G401 (cell line): ENCODE data around the gene GTF2IRD2. TPM values are rescaled to one million over a fixed set of nuclear protein-coding genes. Genes with fewer than 3 reads are reported as not detected.
A peak's percentile ranks its signal among the peaks of the same experiment; 100 is the strongest.
"Not testable (repeated sequence)": the region's sequence is repeated elsewhere in the genome, so short reads cannot be mapped to it uniquely, and the experiment has no call there.

Source experiments
- DNase-seq: peaks from one replicate; pipeline ENCODE4 v3.0.0-alpha.2; 2015; ENCODE audit warnings: low spot score
- in situ Hi-C: cut with HindIII; loops from 2 replicates; pipeline ENCODE4 v1.10.0; 2016; ENCODE audit warnings: low sequenced_read_pairs, mixed read lengths
- total RNA-seq: library from RNA; depleted of rRNA; stranded (reverse); fragments of >200 nt; shearing (Covaris generic); gene quantifications from 2 replicates; pipeline ENCODE4 v1.2.3, GENCODE V29; 2014; rRNA removed

GTF2IRD2 gene
- total RNA-seq, result 0.92 and 2.0 TPM in 2 replicates

DNA sequence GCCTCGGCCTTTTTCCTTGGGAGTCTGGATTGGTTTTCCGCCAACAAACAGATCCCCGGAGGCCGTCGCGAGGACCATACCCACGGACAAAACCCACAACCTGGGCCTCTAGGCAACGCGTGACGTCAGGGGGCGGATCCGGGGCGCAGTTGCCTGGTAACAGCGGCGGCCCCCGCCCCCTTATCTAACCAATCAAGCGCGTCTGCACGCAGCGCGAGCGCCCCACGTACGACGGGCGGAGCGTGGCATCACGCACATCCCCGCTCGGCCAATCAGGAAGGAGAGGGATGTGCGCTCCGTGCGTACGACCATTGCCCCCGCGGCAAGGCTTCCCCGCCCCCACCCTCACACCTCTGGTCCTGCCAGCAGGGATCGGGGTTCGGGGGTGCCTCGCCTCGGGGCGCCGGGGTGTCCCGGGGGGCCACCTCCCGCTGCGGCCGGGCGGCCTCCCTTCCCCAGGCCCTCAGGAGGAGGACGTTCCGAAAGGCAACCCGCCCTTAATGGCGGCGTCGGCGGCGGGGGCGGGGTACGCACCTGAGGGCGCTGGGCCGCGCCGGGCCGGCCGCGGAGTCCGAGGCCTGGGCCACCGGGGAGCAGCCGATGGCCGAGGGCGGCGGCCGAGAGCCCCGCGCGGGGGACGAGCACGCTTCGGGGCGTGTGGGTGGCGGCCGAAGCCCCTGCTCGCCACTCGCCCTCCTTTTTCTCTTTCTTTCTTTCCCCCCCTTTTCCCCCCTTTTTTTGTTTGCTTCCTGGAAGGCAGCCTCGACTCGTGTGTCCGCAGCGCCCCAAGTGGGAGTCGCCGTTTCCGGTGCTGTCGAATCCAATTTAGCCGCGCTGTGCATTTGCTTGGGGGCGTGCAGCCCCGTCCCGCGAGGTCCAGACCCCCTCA, at the start of gene GTF2IRD2:
Gene GTF2IRD2, minus strand, starts transcription at position 773 of the 889 bp plus-strand sequence. CDS start 15,227 bp downstream, outside the sequence.
- in situ Hi-C loops, result not testable (repeated sequence)
- DNase-seq, result peak; percentile 27

DNA sequence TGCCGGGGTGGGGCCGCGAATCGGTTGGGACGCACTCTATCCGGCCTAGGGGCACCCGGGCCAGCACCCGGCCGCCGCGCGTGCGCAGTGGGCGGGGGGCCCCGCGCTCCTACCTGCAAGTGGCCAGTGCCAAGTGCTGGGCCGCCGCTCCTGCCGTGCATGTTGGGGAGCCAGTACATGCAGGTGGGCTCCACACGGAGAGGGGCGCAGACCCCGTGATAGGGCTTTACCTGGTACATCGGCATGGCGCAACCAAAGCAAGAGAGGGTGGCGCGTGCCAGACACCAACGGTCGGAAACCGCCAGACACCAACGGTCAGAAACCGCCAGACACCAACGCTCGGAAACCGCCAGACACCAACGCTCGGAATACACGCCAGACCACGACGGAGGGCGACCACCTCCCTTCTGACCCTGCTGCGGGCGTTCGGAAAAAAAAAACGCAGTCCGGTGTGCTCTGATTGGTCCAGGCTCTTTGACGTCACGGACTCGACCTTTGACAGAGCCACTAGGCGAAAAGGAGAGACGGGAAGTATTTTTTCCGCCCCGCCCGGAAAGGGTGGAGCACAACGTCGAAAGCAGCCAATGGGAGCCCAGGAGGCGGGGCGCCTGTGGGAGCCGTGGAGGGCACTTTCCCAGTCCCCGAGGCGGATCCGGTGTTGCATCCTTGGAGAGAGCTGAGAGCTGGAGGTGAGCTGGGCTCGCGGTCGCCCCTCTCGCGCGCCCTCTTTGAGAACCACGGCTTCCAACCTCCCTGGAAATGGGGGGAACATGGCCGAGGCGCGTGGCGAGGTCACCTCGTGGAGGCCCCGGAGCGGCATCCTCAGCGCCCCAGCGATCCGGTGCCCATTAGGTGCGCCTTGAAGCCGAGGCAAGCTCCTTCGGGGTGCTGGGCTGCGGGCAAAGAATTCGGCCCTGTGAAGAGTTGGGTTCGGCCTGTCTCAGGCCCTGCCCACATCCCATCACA, 39.0 kb upstream of the GTF2IRD2 start:
- peak; percentile 84 for DNase-seq
- in situ Hi-C loops, result not testable (repeated sequence)

DNA sequence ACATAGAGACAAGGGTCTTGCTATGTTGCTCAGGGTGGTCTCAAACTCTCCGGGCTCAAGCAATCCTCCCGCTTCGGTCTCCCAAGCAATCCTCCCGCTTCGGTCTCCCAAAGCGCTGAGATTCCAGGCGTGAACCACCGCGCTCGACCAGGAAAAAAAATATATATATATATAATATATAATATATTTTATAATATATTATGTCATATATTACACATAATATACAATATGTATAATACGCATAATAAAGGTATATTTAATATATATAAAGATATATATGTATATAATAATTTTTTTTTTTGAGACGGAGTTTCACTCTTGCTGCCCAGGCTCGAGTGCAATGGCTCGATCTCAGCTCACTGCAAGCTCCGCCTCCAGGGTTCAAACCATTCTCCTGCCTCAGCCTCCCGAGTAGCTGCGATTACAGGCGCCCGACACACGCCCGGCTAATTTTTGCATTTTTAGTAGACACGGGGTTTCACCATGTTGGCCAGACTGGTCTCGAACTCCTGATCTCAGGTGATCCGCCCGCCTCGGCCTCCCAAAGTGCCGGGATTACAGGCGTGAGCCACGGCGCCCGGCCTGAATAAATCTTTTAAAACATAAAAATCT, 38.2 kb upstream of the GTF2IRD2 start:
- in situ Hi-C loops, DNase-seq: not testable (repeated sequence)

DNA sequence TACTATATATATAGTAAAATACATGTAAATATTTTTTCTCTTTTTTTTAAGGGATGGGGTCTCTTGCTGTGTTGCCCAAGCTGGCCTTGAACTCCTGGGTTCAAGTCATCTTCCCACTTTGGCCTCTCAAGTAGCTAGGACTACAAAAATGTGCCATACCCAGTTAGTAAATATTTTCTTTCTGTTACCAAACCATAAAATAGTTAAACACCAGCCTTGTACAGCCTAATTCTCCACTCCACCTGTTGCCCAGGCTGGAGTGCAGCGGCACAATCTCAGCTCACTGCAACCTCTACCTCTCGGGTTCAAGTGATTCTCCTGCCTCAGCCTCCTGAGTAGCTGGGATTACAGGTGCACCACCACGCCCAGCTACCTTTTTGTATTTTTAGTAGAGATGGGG, 33.9 kb upstream of the GTF2IRD2 start:
- DNase-seq, in situ Hi-C loops: not testable (repeated sequence)

DNA sequence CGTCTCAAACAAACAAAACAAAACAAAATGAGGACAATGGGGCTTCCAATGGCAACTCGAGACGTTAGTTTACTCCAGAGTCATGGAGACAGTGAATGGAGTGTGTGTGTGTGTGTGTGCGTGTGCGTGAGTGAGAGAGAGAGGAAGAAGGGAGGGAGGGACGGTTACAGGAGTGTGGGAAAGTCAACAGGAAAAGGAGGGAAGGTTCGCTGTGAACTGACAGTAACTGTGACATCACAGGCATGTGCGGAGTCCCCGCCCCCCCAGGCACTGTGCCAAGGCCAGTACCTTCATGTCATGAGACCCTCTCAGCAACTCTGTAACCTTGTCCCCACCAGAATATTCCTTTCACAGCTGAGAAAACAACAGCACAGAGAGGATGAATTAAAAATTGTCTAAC, 30.7 kb upstream of the GTF2IRD2 start:
- DNase-seq, in situ Hi-C loops: not testable (repeated sequence)

DNA sequence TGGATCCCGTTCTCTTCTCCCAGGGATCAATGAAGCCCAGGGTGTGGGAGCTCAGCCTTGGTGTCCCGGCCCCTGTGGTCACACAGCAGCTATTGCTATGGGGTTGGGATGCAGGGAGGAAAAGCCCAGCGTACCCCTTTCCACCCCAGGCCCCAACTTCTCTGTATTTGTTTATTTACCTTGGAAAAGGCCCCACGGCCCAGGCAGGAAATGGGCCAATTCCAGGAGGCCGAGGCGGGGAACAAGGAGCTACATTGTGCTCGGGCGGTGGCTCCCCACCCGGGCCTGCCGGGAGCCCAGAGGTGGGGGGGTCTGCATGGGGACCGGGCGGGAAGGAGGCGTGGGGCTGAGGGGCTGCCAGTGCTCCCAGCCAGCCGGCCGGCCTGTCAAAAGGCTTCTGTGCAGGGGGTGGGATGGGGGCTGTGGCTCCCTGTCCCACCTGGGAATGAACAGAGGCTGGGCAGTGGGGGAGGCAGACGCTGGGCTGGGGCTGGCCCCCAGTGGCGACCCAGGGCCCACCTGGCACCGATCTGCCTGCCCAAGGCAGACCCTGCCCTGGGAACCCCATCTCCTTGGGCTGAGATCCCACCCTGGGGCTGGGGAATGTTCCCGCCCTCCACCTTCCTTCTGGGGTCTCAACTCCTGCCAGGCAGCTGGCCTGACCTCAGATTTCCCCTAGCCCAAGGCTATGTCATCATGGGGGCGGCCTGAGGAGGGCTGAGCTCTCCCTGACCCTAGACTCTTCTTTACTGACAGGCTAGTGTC, 23.5 kb upstream of the GTF2IRD2 start:
- DNase-seq, in situ Hi-C loops: not testable (repeated sequence)

DNA sequence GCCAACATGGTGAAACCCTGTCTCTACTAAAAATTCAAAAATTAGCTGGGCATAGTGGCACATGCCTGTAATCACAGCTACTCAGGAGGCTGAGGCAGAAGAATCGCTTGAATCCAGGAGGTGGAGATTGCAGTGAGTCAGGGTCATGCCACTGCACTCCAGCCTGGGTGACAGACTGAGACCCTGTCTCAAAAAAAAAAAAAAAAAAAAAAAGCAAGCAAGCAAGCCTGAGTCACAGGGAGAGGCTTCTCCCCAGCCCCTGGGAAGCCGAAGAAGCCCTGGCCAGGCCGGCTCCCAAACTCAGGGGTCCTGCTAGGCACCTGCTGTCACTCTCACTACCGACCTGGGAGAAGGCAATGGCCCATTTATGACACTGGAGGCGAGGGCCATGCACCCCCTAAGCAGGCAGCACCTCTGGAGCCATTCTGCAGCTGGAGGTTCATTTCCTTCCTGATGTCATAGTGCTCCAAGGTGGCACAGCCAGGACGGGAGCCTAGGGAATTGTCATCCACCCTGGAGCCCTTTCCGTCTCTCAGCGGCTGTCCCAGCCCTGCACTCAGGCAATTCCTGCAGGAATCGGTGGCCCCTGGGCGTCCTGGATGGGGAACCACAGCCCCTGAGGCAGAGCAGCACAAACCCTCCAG, 22.8 kb upstream of the GTF2IRD2 start:
- in situ Hi-C loops, DNase-seq: not testable (repeated sequence)

DNA sequence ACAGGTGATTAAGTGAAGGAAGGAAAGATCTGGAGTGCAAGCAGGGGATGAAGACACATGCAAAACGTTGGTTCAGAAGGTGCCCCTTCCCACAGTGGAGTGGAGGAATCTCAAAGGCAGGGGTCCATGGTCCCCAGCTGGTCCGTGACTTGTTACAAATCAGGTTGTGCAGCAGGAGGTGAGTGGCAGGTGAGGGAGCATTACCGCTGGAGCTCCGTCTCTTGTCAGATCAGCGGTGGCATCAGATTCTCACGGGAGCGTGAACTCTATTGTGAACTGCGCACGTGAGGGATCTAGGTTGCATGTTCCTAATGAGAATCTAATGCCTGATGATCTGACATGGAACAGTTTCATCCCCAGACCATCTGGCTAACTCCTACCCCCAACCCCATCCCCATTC, 21.1 kb upstream of the GTF2IRD2 start:
- DNase-seq, in situ Hi-C loops: not testable (repeated sequence)

DNA sequence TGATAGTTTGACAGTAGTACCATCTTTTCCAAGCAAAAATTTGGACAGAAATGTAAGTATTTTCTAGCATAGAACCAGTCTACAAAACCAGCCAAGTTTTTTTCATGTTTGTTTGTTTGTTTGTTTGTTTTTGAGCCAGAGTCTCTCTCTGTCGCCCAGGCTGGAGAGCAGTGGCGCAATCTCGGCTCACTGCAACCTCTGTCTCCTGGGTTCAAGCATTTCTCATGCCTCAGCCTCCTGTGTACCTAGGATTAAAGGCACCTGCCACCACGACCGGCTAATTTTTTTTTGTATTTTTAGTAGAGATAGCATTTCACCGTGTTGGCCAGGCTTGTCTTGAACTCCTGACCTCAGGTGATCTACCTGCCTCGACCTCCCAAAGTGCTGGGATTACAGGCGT, 14.4 kb upstream of the GTF2IRD2 start:
- in situ Hi-C loops, DNase-seq: not testable (repeated sequence)

DNA sequence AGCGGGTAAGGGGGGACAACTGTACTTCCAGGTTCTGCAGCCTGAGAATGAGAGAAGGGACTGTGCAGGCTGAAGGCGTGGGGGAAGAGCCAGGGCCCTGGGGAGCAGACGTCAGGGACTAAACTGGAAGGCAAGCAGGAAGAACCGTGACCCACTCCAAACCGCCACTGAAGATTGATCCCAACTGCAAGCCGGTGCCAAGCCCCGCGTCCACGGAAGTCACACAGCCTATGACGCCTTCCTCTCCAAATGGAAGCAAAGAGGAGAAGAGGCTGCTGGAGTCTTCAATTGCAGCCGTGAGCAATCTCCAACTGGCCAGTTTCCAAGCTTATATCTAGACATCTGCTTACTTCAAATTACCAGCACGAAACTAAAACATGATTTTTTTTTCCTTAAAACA, 1.6 kb downstream of the GTF2IRD2 start:
- in situ Hi-C loops, DNase-seq: not testable (repeated sequence)

DNA sequence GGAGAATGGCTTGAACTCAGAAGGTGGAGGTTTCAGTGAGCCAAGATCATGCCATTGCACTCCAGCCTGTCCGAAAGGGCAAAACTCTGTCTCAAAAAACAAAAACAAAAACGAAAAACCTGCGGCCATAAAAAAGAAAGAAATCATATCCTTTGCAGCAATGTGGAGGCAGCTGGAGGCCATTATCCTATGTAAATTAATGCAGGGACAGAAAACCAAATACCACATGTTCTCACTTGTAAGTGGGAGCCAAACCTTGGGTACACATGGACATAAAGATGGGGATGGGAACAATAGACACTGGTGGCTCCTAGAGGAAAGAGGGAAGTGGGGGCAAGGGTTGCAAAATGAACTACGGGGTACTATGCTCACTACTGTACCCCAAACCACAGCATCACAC, 21.0 kb downstream of the GTF2IRD2 start:
- in situ Hi-C loops, DNase-seq: not testable (repeated sequence)

DNA sequence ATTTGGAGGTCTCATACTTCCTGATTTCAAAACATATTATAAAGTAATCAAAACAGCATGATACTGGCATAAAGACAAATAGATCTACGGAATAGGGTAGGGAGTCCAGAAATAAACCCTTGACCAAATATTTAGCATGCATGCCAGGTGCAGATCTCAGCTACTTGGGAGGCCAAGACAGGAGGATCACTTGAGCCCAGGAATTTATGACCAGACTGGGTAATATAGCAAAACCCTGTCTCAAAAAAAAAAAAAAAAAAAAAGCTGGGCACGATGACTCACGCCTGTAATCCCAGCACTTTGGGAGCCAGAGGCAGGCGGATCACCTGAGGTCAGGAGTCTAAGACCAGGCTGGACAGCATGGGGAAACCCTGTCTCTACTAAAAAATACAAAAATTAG, 21.4 kb downstream of the GTF2IRD2 start:
- in situ Hi-C loops, DNase-seq: not testable (repeated sequence)

DNA sequence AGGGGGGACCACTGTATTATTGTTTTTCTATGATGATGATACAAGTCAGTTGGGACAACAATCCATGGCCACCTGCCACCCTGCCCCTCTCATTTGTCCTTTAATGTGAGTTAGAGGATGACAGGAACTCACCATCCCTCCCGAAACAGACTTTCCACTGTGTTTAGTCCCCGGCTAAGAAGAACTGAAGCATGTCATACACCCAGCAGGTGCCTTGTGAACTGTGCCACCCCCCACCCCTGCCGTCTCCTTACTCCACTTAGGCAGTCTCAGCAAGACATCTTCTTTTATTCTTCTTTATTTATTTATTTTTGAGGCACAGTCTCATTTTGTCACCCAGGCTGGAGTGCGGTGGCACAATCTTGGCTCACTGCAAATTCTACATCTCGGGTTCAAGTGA, 30.1 kb downstream of the GTF2IRD2 start:
- DNase-seq, in situ Hi-C loops: not testable (repeated sequence)

DNA sequence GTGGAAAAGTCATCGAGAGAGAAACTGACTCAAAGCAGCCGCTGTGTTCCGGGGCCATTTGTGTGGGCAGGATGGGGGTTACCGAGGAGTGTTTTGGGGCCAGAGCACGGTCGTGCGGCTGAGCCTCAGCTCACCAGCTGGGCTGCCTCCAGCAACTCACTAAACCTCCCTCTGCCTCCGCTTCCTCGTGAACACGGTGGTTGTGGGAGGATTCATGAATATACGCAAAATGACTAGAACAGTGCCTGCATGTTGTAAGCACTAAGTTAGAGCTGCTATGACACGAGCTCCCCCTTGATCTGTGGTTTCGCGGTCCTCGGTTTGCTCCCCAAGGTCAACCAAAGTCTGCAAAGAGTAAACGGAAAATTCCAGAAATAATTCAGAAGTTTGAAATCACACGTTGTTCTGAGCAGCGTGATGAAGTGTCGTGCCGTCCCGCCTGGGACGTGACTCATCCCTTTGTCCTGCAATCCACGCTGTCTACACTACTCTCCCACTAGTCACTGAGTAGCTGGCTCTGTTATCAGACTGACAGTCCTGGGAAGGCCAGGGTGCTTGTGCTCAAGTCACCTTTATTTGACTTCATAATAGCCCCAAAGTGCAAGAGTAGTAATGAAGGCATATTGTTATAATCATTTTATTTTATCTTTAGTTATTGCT, 31.1 kb downstream of the GTF2IRD2 start:
- DNase-seq, in situ Hi-C loops: not testable (repeated sequence)

DNA sequence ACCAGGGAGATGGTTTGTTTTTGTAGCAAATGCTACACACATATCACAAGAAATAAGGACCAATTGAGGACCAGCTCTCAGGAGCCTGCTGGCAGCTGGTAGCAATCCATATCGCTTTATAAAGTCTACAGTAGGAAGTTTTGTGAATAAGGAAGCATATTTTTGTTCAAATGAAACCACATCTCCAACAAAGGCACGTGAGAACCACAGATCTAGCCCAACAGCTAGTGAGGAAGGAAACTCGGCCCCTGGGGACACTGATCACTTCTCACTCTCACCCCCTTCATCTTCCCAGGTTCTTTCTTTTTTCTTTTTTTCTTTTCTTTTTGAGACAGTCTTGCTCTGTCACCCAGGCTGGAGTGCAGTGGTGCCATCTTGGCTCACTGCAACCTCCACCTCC, 35.5 kb downstream of the GTF2IRD2 start:
- in situ Hi-C loops, DNase-seq: not testable (repeated sequence)

DNA sequence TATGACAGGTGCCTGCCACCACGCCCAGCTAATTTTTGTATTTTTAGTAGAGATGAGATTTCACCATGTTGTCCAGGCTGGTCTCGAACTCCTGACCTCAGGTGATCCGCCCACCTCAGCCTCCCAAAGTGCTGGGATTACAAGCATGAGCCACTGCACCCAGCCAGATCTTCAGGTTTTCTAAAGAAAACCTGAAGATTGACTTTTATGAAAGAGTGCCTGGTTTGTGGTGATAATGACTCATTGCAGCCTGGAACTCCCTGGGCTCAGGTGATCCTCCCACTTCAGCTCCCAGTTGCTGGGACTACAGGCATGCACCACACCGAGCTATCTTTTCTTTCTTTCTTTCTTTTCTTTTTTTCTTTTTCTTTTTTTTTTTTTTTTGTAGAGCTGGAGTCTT, 52.8 kb downstream of the GTF2IRD2 start:
- DNase-seq, in situ Hi-C loops: not testable (repeated sequence)

DNA sequence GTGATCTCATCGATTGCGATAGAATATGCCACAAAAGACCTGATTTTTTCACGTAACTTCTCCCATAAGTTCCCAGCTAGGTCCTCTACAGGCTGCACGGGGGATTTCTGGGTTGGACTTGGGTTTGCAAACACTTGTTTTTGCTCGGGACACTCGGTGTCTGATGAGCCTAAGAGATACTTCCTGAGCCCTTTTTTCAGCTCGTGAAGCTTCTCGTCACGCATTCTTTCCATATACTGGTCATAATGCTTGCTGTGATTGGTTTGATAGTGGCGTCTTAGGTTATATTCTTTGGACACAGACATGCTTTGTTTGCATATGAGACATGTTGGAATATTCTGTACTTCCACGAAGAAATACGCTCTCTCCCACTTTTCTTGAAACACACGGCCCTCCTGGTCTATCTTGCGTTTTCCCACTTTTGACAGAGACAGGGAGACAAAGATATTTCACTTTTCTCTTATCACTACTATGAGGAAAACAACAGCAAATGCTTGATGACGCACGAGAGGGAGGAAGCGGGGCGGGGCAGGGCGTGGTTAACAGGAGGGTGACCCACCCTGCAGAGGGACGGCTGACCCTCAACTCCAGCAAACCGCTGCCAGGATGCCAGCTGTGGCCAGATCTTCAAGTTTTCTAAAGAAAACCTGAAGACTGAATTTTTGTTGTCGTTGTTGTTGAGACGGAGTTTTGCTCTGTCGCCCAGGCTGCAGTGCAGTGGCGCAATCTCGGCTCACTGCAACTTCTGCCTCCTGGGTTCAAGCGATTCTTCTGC, 53.4 kb downstream of the GTF2IRD2 start:
- DNase-seq, in situ Hi-C loops: not testable (repeated sequence)
